Measurements from ENCODE around the gene TRIM39. TPM values are rescaled to one million over a fixed set of nuclear protein-coding genes. Genes with fewer than 3 reads are reported as not detected.
"Not testable (repeated sequence)": the region's sequence is repeated elsewhere in the genome, so short reads cannot be mapped to it uniquely, and the experiment has no call there.

Gene TRIM39
- total and polyA plus RNA-seq, 9 of the 15 experiments (the other 6 are each of a cell fraction or from before 2014, with no cell fraction given): 5.6 to 17.7 (median 12.8) TPM

DNA sequence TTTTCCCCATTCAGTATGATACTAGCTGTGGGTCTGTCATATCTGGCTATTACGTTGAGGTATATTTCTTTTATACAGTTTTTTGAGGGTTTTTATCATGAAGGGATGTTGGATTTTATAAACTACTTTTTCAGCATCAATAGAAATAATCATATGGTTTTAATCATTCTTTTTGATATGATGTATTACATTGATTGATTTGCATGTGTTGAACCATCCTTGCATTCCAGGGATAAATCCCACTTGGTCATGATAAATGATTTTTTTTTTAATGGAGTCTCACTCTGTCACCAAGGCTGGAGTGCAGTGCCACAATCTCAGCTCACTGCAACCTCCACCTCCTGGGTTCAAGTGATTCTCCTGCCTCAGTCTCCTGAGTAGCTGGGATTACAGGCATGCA is 45.7 kb upstream of the TRIM39 start:
- CTCF ChIA-PET (ENCODE audit: low intra/inter-chr PET ratio); H3K27ac ChIP-seq (ENCODE audit: extremely low read depth, low read depth, low read length); intact Hi-C loops (cut with micrococcal nuclease); H2AFZ ChIP-seq (ENCODE audit: low read depth, low read length); FAIRE-seq; H3K27me3 ChIP-seq (ENCODE audit: control insufficient read depth in 2 of 2, insufficient read depth in 2 of 2, low read length in 2 of 2); H3K9me1 ChIP-seq (ENCODE audit: control insufficient read depth, insufficient read depth, low read length); ATAC-seq; in situ Hi-C loops (cut with MboI); H3K9ac ChIP-seq (ENCODE audit: insufficient read depth in 1 of 2, low read depth in 2 of 2, low read length in 2 of 2); H3K4me3 ChIP-seq; BruUV-seq (replicated peaks); H3K4me2 ChIP-seq (ENCODE audit: insufficient read depth, low read length); H3K79me2 ChIP-seq (ENCODE audit: control insufficient read depth, insufficient read depth, low read length); H4K20me1 ChIP-seq (replicated peaks; ENCODE audit: control insufficient read depth, insufficient read depth, low read length); POLR2A ChIA-PET; H3K4me1 ChIP-seq (replicated peaks in 1 of 2; ENCODE audit: control insufficient read depth in 2 of 2, insufficient read depth in 2 of 2, low read length in 2 of 2); H3K36me3 ChIP-seq (ENCODE audit: control insufficient read depth, insufficient read depth, low read length): not testable (repeated sequence)
- DNase-seq (ENCODE audit: extremely low read depth in 1 of 4, low spot score in 3 of 4): peak in 1 of 4 experiments; percentile 13
- H3K9me3 ChIP-seq (replicated peaks; ENCODE audit: control insufficient read depth, insufficient read depth, low read depth, low read length): peaks cover 28% of the 10 kb centered on the region
- 34% methylated on average over 1 of the region's 1 CpG for WGBS (ENCODE audit: insufficient coverage, low coverage, missing lambda C conversion rate)
- 0 out of 2 replicates have a peak, but pooled peaks have one; percentile 30 for TF ChIP-seq TRIM28 (IDR thresholded peaks at IDR 0.05)
- TF ChIP-seq CBX3 (IDR thresholded peaks at IDR 0.05; ENCODE audit: borderline replicate concordance in 1 of 2, low read length in 2 of 2): 0 out of 3 replicates have a peak, but pooled peaks of 1 of the 2 experiments have one; percentile 31
- TF ChIP-seq, protein P1, sequence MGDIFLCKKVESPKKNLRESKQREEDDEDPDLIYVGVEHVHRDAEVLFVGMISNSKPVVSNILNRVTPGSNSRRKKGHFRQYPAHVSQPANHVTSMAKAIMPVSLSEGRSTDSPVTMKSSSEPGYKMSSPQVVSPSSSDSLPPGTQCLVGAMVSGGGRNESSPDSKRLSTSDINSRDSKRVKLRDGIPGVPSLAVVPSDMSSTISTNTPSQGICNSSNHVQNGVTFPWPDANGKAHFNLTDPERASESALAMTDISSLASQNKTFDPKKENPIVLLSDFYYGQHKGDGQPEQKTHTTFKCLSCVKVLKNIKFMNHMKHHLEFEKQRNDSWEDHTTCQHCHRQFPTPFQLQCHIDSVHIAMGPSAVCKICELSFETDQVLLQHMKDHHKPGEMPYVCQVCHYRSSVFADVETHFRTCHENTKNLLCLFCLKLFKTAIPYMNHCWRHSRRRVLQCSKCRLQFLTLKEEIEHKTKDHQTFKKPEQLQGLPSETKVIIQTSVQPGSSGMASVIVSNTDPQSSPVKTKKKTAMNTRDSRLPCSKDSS (IDR thresholded peaks at IDR 0.05; ENCODE audit: low read depth, partially characterized antibody): peak; percentile 46
- TF ChIP-seq XRCC3 (IDR thresholded peaks at IDR 0.05): 0 out of 2 replicates have a peak, but pooled peaks have one; percentile 12
- TF ChIP-seq ZNF324 (CRISPR knock-in tag; IDR thresholded peaks at IDR 0.05): peak; percentile 97
